Mucosa of rectum (tissue), 2 donors: ENCODE data around the gene SEPTIN14.
"Not testable (repeated sequence)": the region's sequence is repeated elsewhere in the genome, so short reads cannot be mapped to it uniquely, and the experiment has no call there.

Experiments used
- H3K27ac ChIP-seq, 2 donors: one replicate each; pipeline ENCODE4 v1.7.0; 2013; ENCODE audit warnings: inconsistent platforms in 2 of 2, low read depth in 2 of 2, low read length in 2 of 2
- H3K27me3 ChIP-seq, 2 donors: one replicate each; pipeline ENCODE4 v1.7.0; 2013; ENCODE audit warnings: low read length in 2 of 2; ENCODE audit not compliant: control insufficient read depth in 2 of 2, insufficient read depth in 2 of 2
- H3K36me3 ChIP-seq, 2 donors: one replicate each; pipeline ENCODE4 v1.7.0; 2013; ENCODE audit warnings: low read length in 2 of 2; ENCODE audit not compliant: control insufficient read depth in 2 of 2, insufficient read depth in 2 of 2
- H3K4me1 ChIP-seq, 2 donors: one replicate each; pipeline ENCODE4 v1.7.0; 2013; ENCODE audit warnings: low read length in 2 of 2, mild to moderate bottlenecking in 1 of 2; ENCODE audit not compliant: control insufficient read depth in 2 of 2, insufficient read depth in 2 of 2
- H3K4me3 ChIP-seq, 2 donors: one replicate each; pipeline ENCODE4 v1.7.0; 2013; ENCODE audit warnings: low read length in 2 of 2
- H3K9ac ChIP-seq, 2 donors: one replicate each; pipeline ENCODE4 v1.7.0; 2013; ENCODE audit warnings: low read length in 2 of 2, low read depth in 1 of 2, mild to moderate bottlenecking in 1 of 2
- H3K9me3 ChIP-seq, 2 donors: one replicate each; pipeline ENCODE4 v1.7.0; 2013; ENCODE audit warnings: low read length in 2 of 2; ENCODE audit not compliant: control insufficient read depth in 2 of 2
- donor health status: healthy.
- donor health status: Normal muscosa, but diverticular disease.

SEPTIN14 gene

GRCh38 chr7:55877308-55877707 lies 14.8 kb upstream of the SEPTIN14 start:
- Histone ChIP-seq H3K9me3 (no peaks in the 10 kb centered on the region), H3K9ac (no peak overlapping the region), H3K36me3 (no peaks in the 10 kb centered on the region), H3K4me3 (no peak overlapping the region), H3K27me3 (no peaks in the 10 kb centered on the region), H3K27ac (no peak overlapping the region), H3K4me1 (no peaks in the 10 kb centered on the region)

GRCh38 chr7:55873765-55874164 lies 11.2 kb upstream of the SEPTIN14 start:
- H3K36me3 ChIP-seq: no peaks in the 10 kb centered on the region
- H3K4me3 ChIP-seq: no peak overlapping the region
- no peaks in the 10 kb centered on the region for H3K27me3 ChIP-seq
- H3K27ac ChIP-seq: no peak overlapping the region
- no peaks in the 10 kb centered on the region for H3K9me3 ChIP-seq
- H3K9ac ChIP-seq: no peak overlapping the region
- no peaks in the 10 kb centered on the region for H3K4me1 ChIP-seq

- H3K4me3 ChIP-seq: no peak overlapping the region
- H3K9me3 ChIP-seq: no peaks in the 10 kb centered on the region
- no peaks in the 10 kb centered on the region for H3K27me3 ChIP-seq
- H3K9ac ChIP-seq: no peak overlapping the region
- H3K27ac ChIP-seq: no peak overlapping the region
- no peaks in the 10 kb centered on the region for H3K36me3 ChIP-seq
- no peaks in the 10 kb centered on the region for H3K4me1 ChIP-seq
Observed at GRCh38 chr7:55871932-55872485, 9.5 kb upstream of the SEPTIN14 start.

- not testable (repeated sequence) for H3K36me3 ChIP-seq, H3K27ac ChIP-seq, H3K4me3 ChIP-seq, H3K4me1 ChIP-seq, H3K9me3 ChIP-seq, H3K9ac ChIP-seq, H3K27me3 ChIP-seq
Observed at GRCh38 chr7:55868989-55869388, 6.4 kb upstream of the SEPTIN14 start.

- H3K9ac ChIP-seq, H3K36me3 ChIP-seq, H3K27me3 ChIP-seq, H3K27ac ChIP-seq, H3K9me3 ChIP-seq, H3K4me3 ChIP-seq, H3K4me1 ChIP-seq: not testable (repeated sequence)
Observed at GRCh38 chr7:55845164-55845563, 17.4 kb downstream of the SEPTIN14 start.

- H3K27ac ChIP-seq: no peak overlapping the region
- H3K27me3 ChIP-seq: no peaks in the 10 kb centered on the region
- no peaks in the 10 kb centered on the region for H3K9me3 ChIP-seq
- no peak overlapping the region for H3K9ac ChIP-seq
- no peak overlapping the region for H3K4me3 ChIP-seq
- H3K4me1 ChIP-seq: no peaks in the 10 kb centered on the region
- no peaks in the 10 kb centered on the region for H3K36me3 ChIP-seq
Observed at GRCh38 chr7:55838595-55838994, 24.0 kb downstream of the SEPTIN14 start.

GRCh38 chr7:55827577-55827976 lies 35.0 kb downstream of the SEPTIN14 start:
- Histone ChIP-seq H3K36me3 (no peaks in the 10 kb centered on the region), H3K4me1 (no peaks in the 10 kb centered on the region), H3K4me3 (no peak overlapping the region), H3K27me3 (no peaks in the 10 kb centered on the region), H3K9me3 (peaks cover 4 to 8% of the 10 kb centered on the region in 2 donors), H3K9ac (no peak overlapping the region), H3K27ac (no peak overlapping the region)

GRCh38 chr7:55818686-55819085 lies 43.9 kb downstream of the SEPTIN14 start:
- Histone ChIP-seq H3K9ac (no peak overlapping the region), H3K27me3 (no peaks in the 10 kb centered on the region), H3K9me3 (peaks cover 0 to under 1% of the 10 kb centered on the region in 2 donors), H3K4me3 (no peak overlapping the region), H3K36me3 (no peaks in the 10 kb centered on the region), H3K27ac (no peak overlapping the region), H3K4me1 (no peaks in the 10 kb centered on the region)

- not testable (repeated sequence) for H3K4me3 ChIP-seq, H3K36me3 ChIP-seq, H3K27me3 ChIP-seq, H3K9me3 ChIP-seq, H3K27ac ChIP-seq, H3K4me1 ChIP-seq, H3K9ac ChIP-seq
Observed at GRCh38 chr7:55797260-55797659, 65.3 kb downstream of the SEPTIN14 start.

GRCh38 chr7:55794527-55794926 lies 68.0 kb downstream of the SEPTIN14 start:
- H3K4me1 ChIP-seq: no peaks in the 10 kb centered on the region

GRCh38 chr7:55792048-55792447 lies 70.5 kb downstream of the SEPTIN14 start:
- H3K4me1 ChIP-seq: no peaks in the 10 kb centered on the region
- H3K27me3 ChIP-seq: no peaks in the 10 kb centered on the region
- no peaks in the 10 kb centered on the region for H3K36me3 ChIP-seq
- H3K27ac ChIP-seq: no peak overlapping the region
- H3K9ac ChIP-seq: no peak overlapping the region
- no peaks in the 10 kb centered on the region for H3K9me3 ChIP-seq
- H3K4me3 ChIP-seq: no peak overlapping the region

More at GRCh38 chr7:55794527-55794926, 68.0 kb downstream of the SEPTIN14 start:
- H3K27me3 ChIP-seq: no peaks in the 10 kb centered on the region
- H3K9ac ChIP-seq: no peak overlapping the region
- no peaks in the 10 kb centered on the region for H3K9me3 ChIP-seq
- H3K36me3 ChIP-seq: no peaks in the 10 kb centered on the region
- H3K4me3 ChIP-seq: no peak overlapping the region
- no peak overlapping the region for H3K27ac ChIP-seq
